Skin epidermis (tissue), 12 donors: ENCODE measurements around the gene TRIM61.

Source experiments
- H3K27ac ChIP-seq, 21 experiments: fragments of 200-600 bp; sonication (generic) in 11 of 21; one replicate each; pipeline ENCODE4 v1.5.0; 2020; ENCODE audit warnings: mild to moderate bottlenecking in 3 of 21, inconsistent platforms in 2 of 21, moderate library complexity in 2 of 21
- H3K4me3 ChIP-seq, 7 experiments: fragments of 200-600 bp; sonication (generic) in 2 of 7; one replicate each; pipeline ENCODE4 v1.5.0; 2020; ENCODE audit warnings: inconsistent platforms in 2 of 7, mild to moderate bottlenecking in 2 of 7, moderate library complexity in 1 of 7

Gene TRIM61

GRCh38 chr4:164926301-164926700 is 51.2 kb downstream of the TRIM61 start:
- peak overlapping the region in 3 of 21 experiments; percentile 16 to 53 (median 26) for H3K27ac ChIP-seq

DNA sequence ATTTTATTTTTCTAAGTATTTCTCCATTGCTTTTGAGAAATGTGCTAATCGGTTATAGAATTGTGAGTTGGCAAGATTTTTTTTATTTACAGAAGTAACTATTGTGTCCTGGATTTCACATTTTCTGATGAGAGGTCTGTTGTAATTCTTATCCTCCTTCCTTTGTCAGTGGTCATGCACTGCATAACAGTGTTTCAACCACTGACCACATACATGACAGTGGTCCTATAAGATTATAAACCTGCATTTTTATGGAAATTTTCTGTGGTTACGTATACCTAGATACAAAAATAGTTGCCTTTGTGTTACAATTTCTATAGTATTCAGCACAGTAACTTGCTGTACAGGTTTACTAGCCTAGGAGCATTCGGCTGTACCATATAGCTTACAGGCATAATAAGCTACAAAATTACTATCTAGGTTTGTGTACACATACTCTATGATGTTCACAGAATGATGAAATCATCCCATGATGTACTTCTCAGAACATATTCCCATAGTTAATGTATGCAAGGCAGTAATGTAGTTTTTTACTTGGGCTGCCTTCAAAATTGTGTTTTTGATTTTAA is 52.7 kb downstream of the TRIM61 start:
- Histone ChIP-seq H3K4me3 (no peak overlapping the region), H3K27ac (no peak overlapping the region)

More at GRCh38 chr4:164926301-164926700, 51.2 kb downstream of the TRIM61 start:
- H3K4me3 ChIP-seq: no peak overlapping the region

GRCh38 chr4:164918956-164919355 is 58.5 kb downstream of the TRIM61 start:
- Histone ChIP-seq H3K27ac (no peak overlapping the region), H3K4me3 (no peak overlapping the region)
